ENCODE data around the gene ATCAY.

Gene ATCAY

GRCh38 chr19:3975637-3976087 is 95.2 kb downstream of the ATCAY start:
- DNase-seq = no peak

GRCh38 chr19:3976495-3977241 is 96.2 kb downstream of the ATCAY start:
- no peak for DNase-seq

Data from CD4-positive, alpha-beta T cell treated with Interleukin-1 beta for 1 hour (primary cell).